NCI-H2171 treated with DMSO at 0.1 percent for 48 hours (cell line): ENCODE measurements around the gene GAS7.

Experiments used
- DNase-seq: peaks from one replicate; lab custom pipeline; 2025; lab: John Stamatoyannopoulos, UW

The GAS7 gene

GRCh38 chr17:9912121-9913099 lies 286.0 kb downstream of the GAS7 start:
- DNase-seq = peak; percentile 8

DNA sequence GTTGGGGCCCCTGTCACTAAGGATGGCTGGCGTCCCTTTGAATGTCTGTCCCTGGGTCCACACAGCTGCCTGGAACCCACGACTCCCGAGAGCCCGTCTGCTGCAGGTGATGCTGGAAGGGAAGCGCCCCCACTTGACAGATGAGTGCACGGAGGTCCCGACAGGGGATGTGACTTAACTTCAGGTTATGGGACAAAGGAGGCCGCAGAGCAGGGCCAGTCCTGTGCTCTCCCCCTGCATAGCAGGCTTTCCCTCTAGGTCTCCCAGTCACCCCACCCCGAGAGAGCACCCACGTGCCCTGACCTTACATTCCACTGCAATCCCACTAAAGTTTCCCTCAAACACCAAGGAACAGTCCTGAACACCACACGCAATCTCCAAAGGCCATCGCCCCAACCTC lies 287.3 kb downstream of the GAS7 start:
- no peak for DNase-seq

DNA sequence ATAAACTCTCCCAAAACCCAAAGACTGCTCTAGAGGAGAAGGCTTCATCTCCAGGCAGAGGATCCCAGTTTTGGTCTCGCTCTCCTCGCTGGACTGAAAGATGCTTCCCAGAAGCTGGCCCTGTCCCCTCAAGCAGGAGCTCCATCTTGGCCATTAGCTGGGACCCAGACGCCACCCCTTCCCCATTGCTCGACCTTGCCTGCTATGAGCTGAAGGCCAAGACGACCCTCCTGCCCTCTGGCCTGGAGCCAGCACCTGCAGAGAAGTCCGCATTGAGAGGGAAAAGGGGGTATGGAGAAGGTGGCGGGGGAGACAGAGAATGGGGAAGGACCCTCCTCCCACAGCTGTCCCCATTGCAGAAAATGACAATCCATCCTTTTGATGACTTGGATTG lies 289.8 kb downstream of the GAS7 start:
- DNase-seq = no peak

- DNase-seq = peak; percentile 10
Observed at GRCh38 chr17:9907883-9908648, 290.3 kb downstream of the GAS7 start.

GRCh38 chr17:9907131-9907530 lies 291.3 kb downstream of the GAS7 start:
- DNase-seq = no peak

- no peak for DNase-seq
Observed at GRCh38 chr17:9906616-9907015, 291.8 kb downstream of the GAS7 start.

GRCh38 chr17:9905902-9906301 lies 292.5 kb downstream of the GAS7 start:
- no peak for DNase-seq

- DNase-seq = no peak
Observed at GRCh38 chr17:9905078-9905415, 293.4 kb downstream of the GAS7 start, which contains the start of gene RCVRN. Gene RCVRN (minus strand): TSS chr17:9905271. CDS start chr17:9905180, 91 bp downstream.

GRCh38 chr17:9904277-9905077 lies 293.9 kb downstream of the GAS7 start:
- DNase-seq = no peak

DNA sequence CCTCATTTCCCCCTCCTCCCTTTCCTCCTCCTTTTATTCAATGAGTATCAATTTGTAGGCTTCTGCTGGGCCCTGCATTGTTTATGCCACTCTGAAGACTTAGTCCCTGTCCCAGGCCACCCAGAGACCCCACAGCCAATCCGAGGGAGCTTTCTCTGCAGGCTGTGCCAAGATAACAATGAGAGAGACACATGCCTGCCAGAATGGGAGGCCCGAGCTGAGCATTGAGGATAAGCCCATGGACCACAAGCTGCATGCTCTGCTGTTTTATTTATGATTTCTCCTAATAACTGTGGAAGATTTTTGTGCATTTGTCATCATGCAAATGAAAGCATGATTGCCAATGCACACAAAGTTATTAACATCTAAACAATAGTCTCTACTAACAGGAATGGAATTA lies 296.3 kb downstream of the GAS7 start:
- no peak for DNase-seq

GRCh38 chr17:9900784-9901183 lies 297.6 kb downstream of the GAS7 start:
- DNase-seq = no peak

DNA sequence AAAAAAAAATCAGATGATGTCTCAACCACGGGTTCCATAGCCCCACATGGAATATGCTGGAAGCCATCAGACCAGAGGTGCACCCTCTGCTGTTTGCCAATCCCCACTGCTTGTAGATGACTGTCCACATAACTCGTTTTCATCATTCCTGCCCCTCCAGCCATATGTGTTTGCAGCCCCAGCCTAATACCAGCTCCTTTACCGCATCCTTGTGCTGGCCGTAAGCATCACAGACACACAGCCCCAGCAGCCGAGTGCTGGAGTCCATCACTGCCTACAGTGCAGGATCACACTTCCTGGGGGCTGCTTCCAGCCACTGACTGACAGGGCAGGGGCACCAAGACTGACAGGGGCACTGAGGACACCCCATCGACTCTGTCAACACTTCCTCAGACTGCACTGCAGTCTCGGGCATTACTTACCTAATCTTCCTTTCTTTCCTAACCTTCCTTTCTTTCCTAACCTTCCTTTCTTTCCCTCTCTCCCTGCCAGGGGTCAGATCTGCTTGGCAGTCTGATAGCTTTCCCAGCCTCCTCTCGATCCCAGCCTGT lies 298.3 kb downstream of the GAS7 start:
- no peak for DNase-seq

GRCh38 chr17:9899280-9900043 lies 298.9 kb downstream of the GAS7 start:
- DNase-seq = no peak

DNA sequence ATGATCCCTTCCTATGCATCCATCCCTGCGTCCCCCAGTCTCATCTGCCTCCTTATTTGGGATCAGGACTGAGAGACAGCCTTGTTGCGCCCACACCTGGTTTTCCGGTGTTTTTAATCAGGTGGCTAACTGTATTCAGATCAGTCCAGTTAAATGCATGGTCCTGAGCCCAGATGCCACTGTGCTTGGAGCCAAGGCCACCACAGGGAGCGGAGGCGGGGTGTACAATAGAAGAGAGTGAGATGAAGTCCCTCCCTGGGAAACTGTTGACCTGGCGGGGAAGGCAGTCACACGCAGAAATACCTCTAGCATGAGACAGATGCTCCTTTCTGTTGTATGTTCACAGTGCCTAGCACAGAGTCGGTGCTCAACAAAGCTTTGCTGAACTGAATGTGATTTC lies 299.6 kb downstream of the GAS7 start:
- DNase-seq = no peak

GRCh38 chr17:9897372-9897968 lies 300.9 kb downstream of the GAS7 start:
- no peak for DNase-seq

- DNase-seq = no peak
Observed at GRCh38 chr17:9895923-9896322, 302.5 kb downstream of the GAS7 start.

- no peak for DNase-seq
Observed at GRCh38 chr17:9894231-9894630, 304.2 kb downstream of the GAS7 start.

- no peak for DNase-seq
Observed at GRCh38 chr17:9893411-9894012, 304.9 kb downstream of the GAS7 start.

- no peak for DNase-seq
Observed at GRCh38 chr17:9890124-9890523, 308.3 kb downstream of the GAS7 start.

GRCh38 chr17:9887508-9887907 lies 310.9 kb downstream of the GAS7 start:
- DNase-seq = no peak
